Keratinocyte (primary cell): ENCODE measurements around the gene MAN1A2. TPM values are rescaled to one million over a fixed set of nuclear protein-coding genes. Genes with fewer than 3 reads are reported as not detected.
A peak's percentile ranks its signal among the peaks of the same experiment; 100 is the strongest.

Experiments
- DNase-seq: peaks from one replicate; pipeline ENCODE4 v3.0.0-alpha.2; 2011; ENCODE audit warnings: low read depth, missing footprints, low spot score
- FAIRE-seq: peaks from 2 replicates; lab custom pipeline; 2011; peaks lifted over from hg19 to GRCh38; lab: Jason Lieb, UNC
- H2AFZ ChIP-seq: 2 replicates; pipeline ENCODE4 v1.6.0; 2012; ENCODE audit warnings: low read length, control low read depth, inconsistent platforms; ENCODE audit not compliant: control insufficient read depth
- H3K27ac ChIP-seq: 2 replicates; pipeline ENCODE4 v1.5.1; 2011; ENCODE audit warnings: low read length; ENCODE audit not compliant: control insufficient read depth, insufficient read depth
- H3K27me3 ChIP-seq: 3 replicates; pipeline ENCODE4 v1.6.0; 2011; ENCODE audit warnings: low read length; ENCODE audit not compliant: control insufficient read depth, insufficient read depth; ENCODE audit errors: extremely low read depth
- H3K36me3 ChIP-seq, 2 experiments: 2 replicates in 1 of 2; 3 replicates in 1 of 2; pipeline ENCODE4 v1.5.1; 2011; ENCODE audit warnings: low read length in 2 of 2, mild to moderate bottlenecking in 1 of 2; ENCODE audit not compliant: control insufficient read depth in 2 of 2, insufficient read depth in 2 of 2; ENCODE audit errors: extremely low read depth in 1 of 2
- H3K4me1 ChIP-seq: 3 replicates; pipeline ENCODE4 v1.5.1; 2011; ENCODE audit warnings: low read length; ENCODE audit not compliant: control insufficient read depth, insufficient read depth; ENCODE audit errors: extremely low read depth
- H3K4me2 ChIP-seq: 3 replicates; pipeline ENCODE4 v1.6.0; 2011; ENCODE audit warnings: low read depth, low read length; ENCODE audit not compliant: control insufficient read depth, insufficient read depth; ENCODE audit errors: extremely low read depth
- H3K4me3 ChIP-seq, 3 experiments: fragments of 200-600 bp in 1 of 3; sonication (generic) in 1 of 3; 2 replicates in 2 of 3; 3 replicates in 1 of 3; pipeline ENCODE4 v1.5.1; 2011 to 2016; ENCODE audit warnings: low read length in 3 of 3, mild to moderate bottlenecking in 3 of 3, control low read depth in 2 of 3, inconsistent platforms in 1 of 3, low read depth in 1 of 3, mixed read lengths in 1 of 3, mixed run types in 1 of 3, moderate library complexity in 1 of 3; ENCODE audit not compliant: control insufficient read depth in 2 of 3, insufficient read depth in 2 of 3; ENCODE audit errors: extremely low read depth in 1 of 3
- H3K79me2 ChIP-seq: 2 replicates; pipeline ENCODE4 v1.6.0; 2012; ENCODE audit warnings: low read length; ENCODE audit not compliant: control insufficient read depth, insufficient read depth
- H3K9ac ChIP-seq: 3 replicates; pipeline ENCODE4 v1.6.0; 2011; ENCODE audit warnings: low read length; ENCODE audit not compliant: control insufficient read depth, insufficient read depth; ENCODE audit errors: extremely low read depth
- H3K9me1 ChIP-seq: 3 replicates; pipeline ENCODE4 v1.6.0; 2011; ENCODE audit warnings: low read length; ENCODE audit not compliant: control insufficient read depth, insufficient read depth; ENCODE audit errors: extremely low read depth
- H3K9me3 ChIP-seq: 2 replicates; pipeline ENCODE4 v1.5.1; 2012; ENCODE audit warnings: low read depth, low read length; ENCODE audit not compliant: control insufficient read depth
- H4K20me1 ChIP-seq: 3 replicates; pipeline ENCODE4 v1.6.0; 2011; ENCODE audit warnings: low read length; ENCODE audit not compliant: control insufficient read depth, insufficient read depth; ENCODE audit errors: extremely low read depth
- CTCF ChIP-seq, 3 experiments: IDR thresholded peaks in 1 of 3; conservative IDR thresholded peaks in 1 of 3; optimal IDR thresholded peaks in 1 of 3; 2 replicates in 2 of 3; 3 replicates in 1 of 3; pipeline versions ENCODE3 to v1.5.1; 2011; ENCODE audit warnings: low read length in 3 of 3, mild to moderate bottlenecking in 3 of 3, moderate library complexity in 2 of 3, control low read depth in 1 of 3, inconsistent platforms in 1 of 3; ENCODE audit not compliant: insufficient read depth in 2 of 3; ENCODE audit errors: extremely low read depth in 1 of 3
- EZH2 ChIP-seq: IDR thresholded peaks from one replicate; pipeline ENCODE4 v1.6.1; 2012; ENCODE audit warnings: inconsistent platforms, mild to moderate bottlenecking, low read length, moderate library complexity
- dilution Hi-C: fragments of 300-500 bp; cut with MboI; formaldehyde crosslinking; loops from one replicate; pipeline ENCODE4 v1.7.0; 2020; ENCODE audit warnings: low sequenced_read_pairs; ENCODE audit not compliant: extremely low pct_ligation_motif_present
- polyA minus RNA-seq, 3 experiments: library from RNA; depleted of rRNA, polyadenylated mRNA; stranded (reverse); fragments of >200 nt; gene quantifications; 1 replicate in 1 of 3; 2 replicates in 1 of 3; 3 replicates in 1 of 3; pipeline ENCODE4 v1.2.3, GENCODE V29; 2011
- polyA plus RNA-seq, 5 experiments: library from polyadenylated mRNA; depleted of rRNA in 3 of 5; stranded (reverse) in 3 of 5; stranded (forward) in 1 of 5; unstranded in 1 of 5; fragments of >200 nt; gene quantifications; 1 replicate in 1 of 5; 2 replicates in 3 of 5; 3 replicates in 1 of 5; pipeline versions ENCODE4 v1.2.1 to v1.2.3, GENCODE V29; 2011 to 2012; ENCODE audit warnings: missing spikeins in 2 of 5, low read depth in 1 of 5, low replicate concordance in 1 of 5

Gene MAN1A2
- 13.6 to 23.1 TPM (median 19.0 TPM) in 3 replicates for polyA plus RNA-seq
- 8.5 TPM for polyA plus RNA-seq (2011; ENCODE audit: low read depth)
- 7.7 and 10.6 TPM in 2 replicates for polyA plus RNA-seq (2011; cell fraction: cytosol; rRNA removed)
- 13.1 and 19.7 TPM in 2 replicates for polyA plus RNA-seq (2011; cell fraction: nucleus; rRNA removed)
- 7.3 and 18.1 TPM in 2 replicates for polyA plus RNA-seq (2012; ENCODE audit: low replicate concordance)
- 26.6 to 42.9 TPM (median 38.1 TPM) in 3 replicates for polyA minus RNA-seq
- polyA minus RNA-seq (2011; cell fraction: cytosol; rRNA and poly(A)+ RNA removed) = 14.6 TPM
- polyA minus RNA-seq (2011; cell fraction: nucleus; rRNA and poly(A)+ RNA removed) = 18.3 and 31.5 TPM in 2 replicates

GRCh38 chr1:117367046-117368025 is at the start of gene MAN1A2:
TSS of gene MAN1A2 (plus strand) at chr1:117367449. CDS start at chr1:117368184, 735 bp downstream.
- FAIRE-seq = no peak

GRCh38 chr1:117318011-117318410 is 49.2 kb upstream of the MAN1A2 start:
- DNase-seq (no peak), FAIRE-seq (no peak)
- H3K9ac ChIP-seq = no peak overlapping the region
- H3K4me2 ChIP-seq = no peak overlapping the region
- TF ChIP-seq EZH2 (no peak), CTCF (optimal IDR thresholded peaks at IDR 0.05 in 1 of 3, IDR thresholded peaks at IDR 0.05 in 1 of 3, conservative IDR thresholded peaks at IDR 0.05 in 1 of 3; ENCODE audit: extremely low read depth in 1 of 3, insufficient read depth in 2 of 3, low read length in 3 of 3) (no peak)
- H3K27me3 ChIP-seq = peaks cover 11% of the 10 kb centered on the region
- H3K27ac ChIP-seq = no peak overlapping the region
- no peaks in the 10 kb centered on the region for H3K4me1 ChIP-seq
- no peaks in the 10 kb centered on the region for H3K9me1 ChIP-seq
- dilution Hi-C loops = no loop called here
- no peaks in the 10 kb centered on the region for H3K36me3 ChIP-seq
- H3K79me2 ChIP-seq = no peaks in the 10 kb centered on the region
- H3K4me3 ChIP-seq = no peak overlapping the region
- H3K9me3 ChIP-seq = no peaks in the 10 kb centered on the region
- H4K20me1 ChIP-seq = no peaks in the 10 kb centered on the region
- H2AFZ ChIP-seq = no peak overlapping the region

More at GRCh38 chr1:117367046-117368025, at the start of gene MAN1A2:
- H3K9me3 ChIP-seq = no peaks in the 10 kb centered on the region
- peak within 1 kb of the TSS; percentile 96 for H2AFZ ChIP-seq
- peaks cover 34% of the 10 kb centered on the region for H3K4me1 ChIP-seq
- no peak for DNase-seq
- H3K27me3 ChIP-seq = no peaks in the 10 kb centered on the region
- peaks cover 50% of the 10 kb centered on the region for H3K79me2 ChIP-seq
- dilution Hi-C loops = no loop called here
- H3K9ac ChIP-seq = peak within 1 kb of the TSS; percentile 93
- TF ChIP-seq CTCF (optimal IDR thresholded peaks at IDR 0.05 in 1 of 3, IDR thresholded peaks at IDR 0.05 in 1 of 3, conservative IDR thresholded peaks at IDR 0.05 in 1 of 3; ENCODE audit: extremely low read depth in 1 of 3, insufficient read depth in 2 of 3, low read length in 3 of 3) (no peak), EZH2 (no peak)
- no peaks in the 10 kb centered on the region for H4K20me1 ChIP-seq
- peak within 1 kb of the TSS; percentile 79 to 93 (median 83) for H3K4me3 ChIP-seq
- H3K27ac ChIP-seq = peak within 1 kb of the TSS; percentile 85
- H3K36me3 ChIP-seq = no peaks in the 10 kb centered on the region
- peak within 1 kb of the TSS; percentile 100 for H3K4me2 ChIP-seq
- H3K9me1 ChIP-seq = no peaks in the 10 kb centered on the region
